SK-N-MC (cell line): ENCODE data around the gene GPR137C.

Experiments used
- EZH2 ChIP-seq: fragments of 200-600 bp; sonication (generic); IDR thresholded peaks from one replicate; pipeline ENCODE4 v1.6.1; 2017; ENCODE audit warnings: antibody characterized with exemption
- POLR2AphosphoS5 ChIP-seq: IDR thresholded peaks from 2 replicates; pipeline ENCODE4 v1.6.1; 2012; ENCODE audit warnings: mild to moderate bottlenecking, low read depth, low read length, borderline replicate concordance

DNA sequence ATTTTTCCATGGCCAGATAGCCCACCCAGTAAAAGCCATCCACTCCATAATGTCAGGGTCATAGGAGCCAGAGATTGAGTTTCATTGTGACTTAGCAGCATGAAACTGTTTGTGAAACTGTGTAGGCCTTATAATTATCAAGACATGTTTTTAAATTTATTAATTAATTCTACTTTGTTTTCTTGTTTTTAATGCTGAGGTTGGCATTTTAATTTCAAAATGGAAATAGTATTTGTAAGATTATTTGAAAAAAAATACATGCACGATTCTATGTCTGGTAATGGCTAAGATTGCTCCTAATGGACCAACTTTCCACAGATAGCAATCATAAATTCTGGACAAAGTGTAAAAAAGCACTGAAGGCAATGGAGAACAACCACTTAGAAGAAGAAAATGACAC lies 67.1 kb downstream of the GPR137C start:
- TF ChIP-seq POLR2AphosphoS5, result no peak
- TF ChIP-seq EZH2, result no peak
